Thoracic aorta (tissue), 2 donors: ENCODE results near the gene PRDM16. TPM values are rescaled to one million over a fixed set of nuclear protein-coding genes. Genes with fewer than 3 reads are reported as not detected.

ENCODE experiments used
- ATAC-seq: fragments of 150-250 bp; one replicate; pipeline ENCODE4 v1.8.0; 2017; ENCODE audit warnings: low read depth; ENCODE audit not compliant: insufficient number of reproducible peaks, low FRiP score
- DNase-seq: peaks from one replicate; pipeline ENCODE4 v3.0.0-alpha.2; 2020; ENCODE audit warnings: low spot score
- H3K27ac ChIP-seq, 2 donors: fragments of 200-600 bp; sonication (generic); 1 replicate in 1 of 2; 2 replicates in 1 of 2; pipeline ENCODE4 v1.5.1; 2016; ENCODE audit warnings: mild to moderate bottlenecking in 2 of 2, moderate library complexity in 2 of 2
- H3K27me3 ChIP-seq: fragments of 200-600 bp; sonication (generic); replicated peaks from 2 replicates; pipeline ENCODE4 v1.6.0; 2016; ENCODE audit warnings: mild to moderate bottlenecking; ENCODE audit not compliant: insufficient read depth
- H3K36me3 ChIP-seq: fragments of 200-600 bp; sonication (generic); one replicate; pipeline ENCODE4 v1.5.1; 2016
- H3K4me1 ChIP-seq, 2 donors: fragments of 200-600 bp; sonication (generic); 1 replicate in 1 of 2; 2 replicates in 1 of 2; pipeline versions ENCODE4 v1.5.1 to v1.6.0; 2016; ENCODE audit warnings: low read depth in 2 of 2, mild to moderate bottlenecking in 1 of 2; ENCODE audit not compliant: control insufficient read depth in 1 of 2
- H3K4me3 ChIP-seq: fragments of 200-600 bp; sonication (generic); 2 replicates; pipeline ENCODE4 v1.5.1; 2016; ENCODE audit warnings: mild to moderate bottlenecking
- H3K9me3 ChIP-seq: fragments of 200-600 bp; sonication (generic); 2 replicates; pipeline ENCODE4 v1.5.1; 2016
- CTCF ChIP-seq: fragments of 200-600 bp; sonication (generic); IDR thresholded peaks from one replicate; pipeline ENCODE4 v1.5.1; 2019; ENCODE audit warnings: antibody characterized with exemption
- total RNA-seq, 2 donors: library from RNA; depleted of rRNA; stranded (reverse); fragments of >200 nt; gene quantifications; one replicate each; pipeline versions ENCODE4 v1.1.0 to v1.2.3, GENCODE V29; 2016

Gene PRDM16
- total RNA-seq, 2 donors from 2014 or later = 68.9 to 85.4 TPM

GRCh38 chr1:3456964-3457909, 388.2 kb downstream of the PRDM16 start:
- TF ChIP-seq CTCF = no peak
- H3K4me3 ChIP-seq = no peak overlapping the region
- H3K36me3 ChIP-seq = no peaks in the 10 kb centered on the region
- DNase-seq (no peak), ATAC-seq (no peak)
- no peaks in the 10 kb centered on the region for H3K9me3 ChIP-seq
- H3K4me1 ChIP-seq = peaks cover 5 to 14% of the 10 kb centered on the region in 2 donors
- no peak overlapping the region for H3K27ac ChIP-seq
- H3K27me3 ChIP-seq = peaks cover 4% of the 10 kb centered on the region

- H3K4me1 ChIP-seq = peaks cover 5 to 14% of the 10 kb centered on the region in 2 donors
- DNase-seq = no peak
- peaks cover 3% of the 10 kb centered on the region for H3K27me3 ChIP-seq
- ATAC-seq = no peak
- H3K27ac ChIP-seq = no peak overlapping the region
- no peak for TF ChIP-seq CTCF
- no peak overlapping the region for H3K4me3 ChIP-seq
- no peaks in the 10 kb centered on the region for H3K9me3 ChIP-seq
- no peaks in the 10 kb centered on the region for H3K36me3 ChIP-seq
These were observed 389.2 kb downstream of the PRDM16 start for GRCh38 chr1:3457910-3458883.

- Histone ChIP-seq H3K27ac (no peak overlapping the region), H3K27me3 (no peaks in the 10 kb centered on the region), H3K9me3 (no peaks in the 10 kb centered on the region), H3K4me3 (no peak overlapping the region), H3K4me1 (peaks cover 0 to 8% of the 10 kb centered on the region in 2 donors), H3K36me3 (no peaks in the 10 kb centered on the region)
- TF ChIP-seq CTCF = no peak
- ATAC-seq (no peak), DNase-seq (no peak)
These were observed 390.3 kb downstream of the PRDM16 start for GRCh38 chr1:3459051-3459908.

- no peak for ATAC-seq
- DNase-seq = no peak
- H3K27me3 ChIP-seq = no peaks in the 10 kb centered on the region
- no peaks in the 10 kb centered on the region for H3K9me3 ChIP-seq
- no peak for TF ChIP-seq CTCF
- no peak overlapping the region for H3K27ac ChIP-seq
- no peaks in the 10 kb centered on the region for H3K36me3 ChIP-seq
- no peak overlapping the region for H3K4me3 ChIP-seq
- peaks cover 0 to under 1% of the 10 kb centered on the region in 2 donors for H3K4me1 ChIP-seq
These were observed 391.1 kb downstream of the PRDM16 start for GRCh38 chr1:3459940-3460671.
